ENCODE data around the gene SLC50A1. TPM values are rescaled to one million over a fixed set of nuclear protein-coding genes. Genes with fewer than 3 reads are reported as not detected.

SLC50A1 gene
- polyA plus RNA-seq, 1 donor (not counting 4 experiments of a cell fraction or from before 2014, with no cell fraction given) = 54.5 TPM

- no peaks in the 10 kb centered on the region for H3K9me3 ChIP-seq (ENCODE audit: control insufficient read depth, low read depth, low read length)
- TF ChIP-seq, protein P1, sequence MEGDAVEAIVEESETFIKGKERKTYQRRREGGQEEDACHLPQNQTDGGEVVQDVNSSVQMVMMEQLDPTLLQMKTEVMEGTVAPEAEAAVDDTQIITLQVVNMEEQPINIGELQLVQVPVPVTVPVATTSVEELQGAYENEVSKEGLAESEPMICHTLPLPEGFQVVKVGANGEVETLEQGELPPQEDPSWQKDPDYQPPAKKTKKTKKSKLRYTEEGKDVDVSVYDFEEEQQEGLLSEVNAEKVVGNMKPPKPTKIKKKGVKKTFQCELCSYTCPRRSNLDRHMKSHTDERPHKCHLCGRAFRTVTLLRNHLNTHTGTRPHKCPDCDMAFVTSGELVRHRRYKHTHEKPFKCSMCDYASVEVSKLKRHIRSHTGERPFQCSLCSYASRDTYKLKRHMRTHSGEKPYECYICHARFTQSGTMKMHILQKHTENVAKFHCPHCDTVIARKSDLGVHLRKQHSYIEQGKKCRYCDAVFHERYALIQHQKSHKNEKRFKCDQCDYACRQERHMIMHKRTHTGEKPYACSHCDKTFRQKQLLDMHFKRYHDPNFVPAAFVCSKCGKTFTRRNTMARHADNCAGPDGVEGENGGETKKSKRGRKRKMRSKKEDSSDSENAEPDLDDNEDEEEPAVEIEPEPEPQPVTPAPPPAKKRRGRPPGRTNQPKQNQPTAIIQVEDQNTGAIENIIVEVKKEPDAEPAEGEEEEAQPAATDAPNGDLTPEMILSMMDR (optimal IDR thresholded peaks at IDR 0.05 in 1 of 3, IDR thresholded peaks at IDR 0.05 in 1 of 3, conservative IDR thresholded peaks at IDR 0.05 in 1 of 3; ENCODE audit: extremely low read depth in 1 of 3, insufficient read depth in 2 of 3, low read length in 3 of 3) = no peak
- TF ChIP-seq EZH2 (IDR thresholded peaks at IDR 0.05; ENCODE audit: low read length) = no peak
- FAIRE-seq = peak; percentile 55
- peak overlapping the region; percentile 67 to 90 (median 77) for H3K4me3 ChIP-seq (ENCODE audit: control insufficient read depth in 2 of 3, extremely low read depth in 1 of 3, insufficient read depth in 2 of 3, low read depth in 1 of 3, low read length in 3 of 3)
- no peak overlapping the region for H2AFZ ChIP-seq (ENCODE audit: control insufficient read depth, low read length)
- H3K27me3 ChIP-seq (ENCODE audit: control insufficient read depth, extremely low read depth, insufficient read depth, low read length) = no peaks in the 10 kb centered on the region
- dilution Hi-C loops (cut with MboI; ENCODE audit: extremely low pct_ligation_motif_present, low sequenced_read_pairs) = no loop called here
- peaks cover 5% of the 10 kb centered on the region for H3K9me1 ChIP-seq (ENCODE audit: control insufficient read depth, extremely low read depth, insufficient read depth, low read length)
- peak overlapping the region; percentile 100 for H3K27ac ChIP-seq (ENCODE audit: control insufficient read depth, insufficient read depth, low read length)
- H3K4me1 ChIP-seq (ENCODE audit: control insufficient read depth, extremely low read depth, insufficient read depth, low read length) = peaks cover 48% of the 10 kb centered on the region
- peak; percentile 83 for DNase-seq (ENCODE audit: low read depth, low spot score)
- H3K9ac ChIP-seq (ENCODE audit: control insufficient read depth, extremely low read depth, insufficient read depth, low read length) = peak overlapping the region; percentile 99
- H3K4me2 ChIP-seq (ENCODE audit: control insufficient read depth, extremely low read depth, insufficient read depth, low read depth, low read length) = peak overlapping the region; percentile 94
- H3K36me3 ChIP-seq (ENCODE audit: control insufficient read depth in 2 of 2, extremely low read depth in 1 of 2, insufficient read depth in 2 of 2, low read length in 2 of 2) = peaks cover 28 to 49% of the 10 kb centered on the region in 2 experiments
- H4K20me1 ChIP-seq (ENCODE audit: control insufficient read depth, extremely low read depth, insufficient read depth, low read length) = no peaks in the 10 kb centered on the region
- peaks cover 46% of the 10 kb centered on the region for H3K79me2 ChIP-seq (ENCODE audit: control insufficient read depth, insufficient read depth, low read length)
Measured at GRCh38 chr1:155134880-155135414, 705 bp upstream of the SLC50A1 start.

DNA sequence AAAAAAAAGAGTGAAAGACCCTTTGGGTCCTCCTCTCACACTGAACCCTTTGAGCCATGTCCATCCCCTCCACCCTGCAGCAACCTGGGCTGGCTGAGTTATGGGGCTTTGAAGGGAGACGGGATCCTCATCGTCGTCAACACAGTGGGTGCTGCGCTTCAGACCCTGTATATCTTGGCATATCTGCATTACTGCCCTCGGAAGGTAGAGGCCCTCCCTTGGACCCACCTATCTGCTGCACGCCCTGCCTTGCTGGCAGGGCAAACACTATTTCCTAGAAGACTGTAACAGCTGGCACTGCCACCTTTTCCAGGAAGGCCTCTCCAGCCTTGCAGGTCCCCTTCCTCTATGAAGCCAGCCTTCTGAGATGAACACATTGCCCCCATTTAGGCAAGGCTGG is 1.1 kb downstream of the SLC50A1 start:
- Histone ChIP-seq H3K9ac (ENCODE audit: control insufficient read depth, extremely low read depth, insufficient read depth, low read length) (peak overlapping the region; percentile 99), H3K4me3 (ENCODE audit: control insufficient read depth in 2 of 3, extremely low read depth in 1 of 3, insufficient read depth in 2 of 3, low read depth in 1 of 3, low read length in 3 of 3) (peak overlapping the region; percentile 62 to 67 (median 67)), H3K4me2 (ENCODE audit: control insufficient read depth, extremely low read depth, insufficient read depth, low read depth, low read length) (peak overlapping the region; percentile 94), H3K27ac (ENCODE audit: control insufficient read depth, insufficient read depth, low read length) (peak overlapping the region; percentile 100), H2AFZ (ENCODE audit: control insufficient read depth, low read length) (no peak overlapping the region), H4K20me1 (ENCODE audit: control insufficient read depth, extremely low read depth, insufficient read depth, low read length) (no peaks in the 10 kb centered on the region), H3K4me1 (ENCODE audit: control insufficient read depth, extremely low read depth, insufficient read depth, low read length) (peaks cover 31% of the 10 kb centered on the region), H3K36me3 (ENCODE audit: control insufficient read depth in 2 of 2, extremely low read depth in 1 of 2, insufficient read depth in 2 of 2, low read length in 2 of 2) (peaks cover 21 to 36% of the 10 kb centered on the region in 2 experiments), H3K79me2 (ENCODE audit: control insufficient read depth, insufficient read depth, low read length) (peaks cover 31% of the 10 kb centered on the region), H3K27me3 (ENCODE audit: control insufficient read depth, extremely low read depth, insufficient read depth, low read length) (no peaks in the 10 kb centered on the region), H3K9me1 (ENCODE audit: control insufficient read depth, extremely low read depth, insufficient read depth, low read length) (peaks cover under 1% of the 10 kb centered on the region), H3K9me3 (ENCODE audit: control insufficient read depth, low read depth, low read length) (no peaks in the 10 kb centered on the region)
- FAIRE-seq = no peak
- no peak for DNase-seq (ENCODE audit: low read depth, low spot score)
- dilution Hi-C loops (cut with MboI; ENCODE audit: extremely low pct_ligation_motif_present, low sequenced_read_pairs) = no loop called here
- TF ChIP-seq EZH2 (IDR thresholded peaks at IDR 0.05; ENCODE audit: low read length) = no peak
- TF ChIP-seq, protein P1 (optimal IDR thresholded peaks at IDR 0.05 in 1 of 3, IDR thresholded peaks at IDR 0.05 in 1 of 3, conservative IDR thresholded peaks at IDR 0.05 in 1 of 3; ENCODE audit: extremely low read depth in 1 of 3, insufficient read depth in 2 of 3, low read length in 3 of 3) = no peak
